Glomerular visceral epithelial cell (primary cell): ENCODE measurements around the gene DMGDH.

Source experiments
- DNase-seq: peaks from one replicate; pipeline ENCODE4 v3.0.0-alpha.2; 2016; ENCODE audit errors: extremely low spot score

Gene DMGDH

GRCh38 chr5:79070350-79070667 is 835 bp upstream of the DMGDH start:
- no peak for DNase-seq

GRCh38 chr5:79062436-79062835 is 7.0 kb downstream of the DMGDH start:
- DNase-seq, result no peak

- DNase-seq, result no peak
Observed at GRCh38 chr5:79059674-79060073, 9.8 kb downstream of the DMGDH start.

GRCh38 chr5:79056847-79057246 is 12.6 kb downstream of the DMGDH start:
- no peak for DNase-seq

- DNase-seq, result no peak
Observed at GRCh38 chr5:79055017-79055416, 14.5 kb downstream of the DMGDH start.

- DNase-seq, result no peak
Observed at GRCh38 chr5:79053321-79053720, 16.2 kb downstream of the DMGDH start.

GRCh38 chr5:79050498-79050897 is 19.0 kb downstream of the DMGDH start:
- DNase-seq, result no peak

GRCh38 chr5:79048437-79048836 is 21.0 kb downstream of the DMGDH start:
- no peak for DNase-seq

GRCh38 chr5:79047199-79047598 is 22.3 kb downstream of the DMGDH start:
- no peak for DNase-seq

GRCh38 chr5:79042188-79042587 is 27.3 kb downstream of the DMGDH start:
- no peak for DNase-seq

- DNase-seq, result no peak
Observed at GRCh38 chr5:79036769-79037168, 32.7 kb downstream of the DMGDH start.

GRCh38 chr5:79035237-79035636 is 34.2 kb downstream of the DMGDH start:
- no peak for DNase-seq

- no peak for DNase-seq
Observed at GRCh38 chr5:79032782-79033181, 36.7 kb downstream of the DMGDH start.

GRCh38 chr5:79032031-79032695 is 37.3 kb downstream of the DMGDH start:
- DNase-seq, result no peak

GRCh38 chr5:79031485-79031867 is 38.0 kb downstream of the DMGDH start:
- DNase-seq, result no peak

- DNase-seq, result no peak
Observed at GRCh38 chr5:79030663-79031484, 38.6 kb downstream of the DMGDH start.

- peak; percentile 72 for DNase-seq
Observed at GRCh38 chr5:79025054-79025472, 44.4 kb downstream of the DMGDH start.

- DNase-seq, result no peak
Observed at GRCh38 chr5:79023947-79024346, 45.5 kb downstream of the DMGDH start.

- DNase-seq, result no peak
Observed at GRCh38 chr5:79023348-79023747, 46.1 kb downstream of the DMGDH start.

GRCh38 chr5:79022771-79023170 is 46.7 kb downstream of the DMGDH start:
- DNase-seq, result no peak

- DNase-seq, result no peak
Observed at GRCh38 chr5:79021753-79022152, 47.7 kb downstream of the DMGDH start.

- peak; percentile 71 for DNase-seq
Observed at GRCh38 chr5:79020861-79021561, 48.5 kb downstream of the DMGDH start.

GRCh38 chr5:79014631-79015030 is 54.8 kb downstream of the DMGDH start:
- no peak for DNase-seq
